Esophagus squamous epithelium (tissue), 5 donors: ENCODE results near the gene GEN1. TPM values are rescaled to one million over a fixed set of nuclear protein-coding genes. Genes with fewer than 3 reads are reported as not detected.
A peak's percentile ranks its signal among the peaks of the same experiment; 100 is the strongest.

Source experiments
- DNase-seq: peaks from one replicate; lab custom pipeline; 2025; lab: John Stamatoyannopoulos, UW
- H3K27ac ChIP-seq, 4 donors: fragments of 200-600 bp; sonication (generic); one replicate each; pipeline ENCODE4 v1.5.1; 2016 to 2019; ENCODE audit warnings: mild to moderate bottlenecking in 1 of 4
- H3K27me3 ChIP-seq, 4 donors: fragments of 200-600 bp; sonication (generic); 1 replicate in 3 of 4; 2 replicates in 1 of 4; pipeline versions ENCODE4 v1.5.1 to v1.6.0; 2017 to 2021; ENCODE audit warnings: antibody characterized with exemption in 1 of 4
- H3K36me3 ChIP-seq, 3 donors: fragments of 200-600 bp; sonication (generic); one replicate each; pipeline ENCODE4 v1.5.1; 2016 to 2019
- H3K4me1 ChIP-seq, 3 donors: fragments of 200-600 bp; sonication (generic); one replicate each; pipeline ENCODE4 v1.5.1; 2017 to 2019
- H3K4me3 ChIP-seq, 4 donors: fragments of 200-600 bp; sonication (generic); 1 replicate in 3 of 4; 2 replicates in 1 of 4; pipeline ENCODE4 v1.5.1; 2016 to 2019; ENCODE audit warnings: mild to moderate bottlenecking in 2 of 4, moderate library complexity in 1 of 4
- H3K9me3 ChIP-seq, 3 donors: fragments of 200-600 bp; sonication (generic); one replicate each; pipeline ENCODE4 v1.5.1; 2016 to 2019
- POLR2A ChIP-seq, 4 donors: fragments of 450-650 bp; IDR thresholded peaks; one replicate each; pipeline ENCODE4 v1.6.1; 2017; ENCODE audit warnings: antibody characterized with exemption in 4 of 4, mild to moderate bottlenecking in 4 of 4, moderate library complexity in 3 of 4
- WGBS, 2 donors: methylation state at CpG; one replicate each; pipeline ENCODE4 v1.1.5; 2018; 5-methylcytosine and 5-hydroxymethylcytosine counted together
- intact Hi-C: fragments of 100-400 bp; cut with DNase I; formaldehyde crosslinking; loops from one replicate; pipeline ENCODE4 v1.15.0; 2022
- total RNA-seq, 4 donors: library from RNA; depleted of rRNA; stranded (reverse); fragments of >200 nt; gene quantifications; one replicate each; pipeline ENCODE4 v1.1.0, GENCODE V29; 2016
- TF ChIP-seq, protein P1 (sequence below), 6 experiments: fragments of 450-650 bp in 4 of 6; fragments of 200-600 bp in 2 of 6; sonication (generic) in 2 of 6; IDR thresholded peaks; one replicate each; pipeline ENCODE4 v1.5.1; 2016 to 2019; ENCODE audit warnings: antibody characterized with exemption in 6 of 6, mild to moderate bottlenecking in 4 of 6, moderate library complexity in 4 of 6
- donor health status: DM: yes; HTN: yes; CAD: no.

GEN1 gene
- total RNA-seq, 4 donors from 2014 or later, result 10.2 to 23.4 (median 18.9) TPM

DNA sequence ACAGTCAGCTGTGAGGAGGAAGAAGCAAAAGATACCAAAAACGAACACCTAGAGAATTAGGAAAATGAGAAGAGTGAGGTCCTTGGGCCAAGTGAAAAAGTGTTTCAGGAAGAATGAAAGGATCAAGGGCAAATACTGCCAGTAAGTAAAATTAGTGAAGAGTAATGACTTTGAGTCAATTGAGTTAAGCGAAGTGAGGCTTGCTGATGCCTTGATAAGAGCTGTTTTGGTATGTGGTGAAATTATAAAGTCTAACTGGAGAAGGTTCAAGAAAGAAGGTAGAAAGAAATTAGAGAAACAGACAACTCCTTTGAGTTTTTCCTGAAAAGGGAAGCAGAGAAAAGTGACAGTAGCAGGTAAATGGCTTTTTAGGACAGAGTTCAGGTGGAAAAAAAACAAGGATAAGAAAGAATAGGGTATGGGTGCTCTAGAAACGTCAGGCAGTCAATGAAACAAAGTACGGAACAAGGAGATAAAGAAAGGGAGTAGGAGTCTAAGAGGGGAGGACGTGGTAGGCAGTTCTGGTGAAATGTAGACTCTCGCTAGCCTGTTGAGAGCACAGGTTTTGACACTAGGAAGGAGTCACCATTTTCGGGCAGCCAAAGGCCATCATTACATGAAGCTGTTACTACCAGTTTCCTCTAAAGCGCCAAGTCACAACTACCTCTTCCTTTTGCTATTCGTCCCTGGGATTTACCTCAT is 43.2 kb upstream of the GEN1 start:
- no peaks in the 10 kb centered on the region for H3K27me3 ChIP-seq
- no peak for DNase-seq
- no peaks in the 10 kb centered on the region for H3K4me1 ChIP-seq
- no peak overlapping the region for H3K27ac ChIP-seq
- WGBS, 2 donors, result 86 to 92% methylated on average over 9 of the region's 9 CpGs
- H3K9me3 ChIP-seq, result no peaks in the 10 kb centered on the region
- intact Hi-C loops, result no loop called here
- H3K4me3 ChIP-seq, result no peak overlapping the region
- H3K36me3 ChIP-seq, result peaks cover 7 to 98% (median 15%) of the 10 kb centered on the region in 3 donors
- TF ChIP-seq POLR2A (IDR thresholded peaks at IDR 0.05), result no peak
- TF ChIP-seq, protein P1, sequence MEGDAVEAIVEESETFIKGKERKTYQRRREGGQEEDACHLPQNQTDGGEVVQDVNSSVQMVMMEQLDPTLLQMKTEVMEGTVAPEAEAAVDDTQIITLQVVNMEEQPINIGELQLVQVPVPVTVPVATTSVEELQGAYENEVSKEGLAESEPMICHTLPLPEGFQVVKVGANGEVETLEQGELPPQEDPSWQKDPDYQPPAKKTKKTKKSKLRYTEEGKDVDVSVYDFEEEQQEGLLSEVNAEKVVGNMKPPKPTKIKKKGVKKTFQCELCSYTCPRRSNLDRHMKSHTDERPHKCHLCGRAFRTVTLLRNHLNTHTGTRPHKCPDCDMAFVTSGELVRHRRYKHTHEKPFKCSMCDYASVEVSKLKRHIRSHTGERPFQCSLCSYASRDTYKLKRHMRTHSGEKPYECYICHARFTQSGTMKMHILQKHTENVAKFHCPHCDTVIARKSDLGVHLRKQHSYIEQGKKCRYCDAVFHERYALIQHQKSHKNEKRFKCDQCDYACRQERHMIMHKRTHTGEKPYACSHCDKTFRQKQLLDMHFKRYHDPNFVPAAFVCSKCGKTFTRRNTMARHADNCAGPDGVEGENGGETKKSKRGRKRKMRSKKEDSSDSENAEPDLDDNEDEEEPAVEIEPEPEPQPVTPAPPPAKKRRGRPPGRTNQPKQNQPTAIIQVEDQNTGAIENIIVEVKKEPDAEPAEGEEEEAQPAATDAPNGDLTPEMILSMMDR (IDR thresholded peaks at IDR 0.05), result no peak

DNA sequence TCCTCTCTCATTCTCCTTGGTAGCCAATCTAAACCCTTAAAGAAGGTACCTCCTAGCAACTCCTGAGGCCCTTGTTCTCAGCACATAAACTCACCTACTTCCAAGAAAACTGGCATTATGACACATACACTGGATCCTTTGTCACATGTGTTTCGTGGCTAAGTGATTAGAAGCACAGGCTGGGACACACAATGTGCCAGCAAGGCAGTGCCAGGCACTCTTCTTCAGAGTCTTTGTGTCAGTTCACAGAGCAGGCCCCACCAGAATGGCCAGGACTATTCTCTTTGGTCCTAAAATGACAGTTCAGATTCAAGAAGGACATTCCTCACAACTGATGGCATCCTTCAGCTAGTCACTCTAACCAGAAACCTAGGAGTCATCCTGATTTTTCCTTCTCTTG is 40.6 kb upstream of the GEN1 start:
- no peaks in the 10 kb centered on the region for H3K4me1 ChIP-seq
- intact Hi-C loops, result no loop called here
- H3K4me3 ChIP-seq, result no peak overlapping the region
- H3K9me3 ChIP-seq, result no peaks in the 10 kb centered on the region
- no peak for DNase-seq
- 63 to 100% methylated on average over 1 of the region's 1 CpG for WGBS, 2 donors
- no peak for TF ChIP-seq POLR2A (IDR thresholded peaks at IDR 0.05)
- TF ChIP-seq, protein P1 (IDR thresholded peaks at IDR 0.05), result no peak
- H3K27me3 ChIP-seq, result no peaks in the 10 kb centered on the region
- H3K36me3 ChIP-seq, result peaks cover 7 to 99% (median 35%) of the 10 kb centered on the region in 3 donors
- no peak overlapping the region for H3K27ac ChIP-seq

DNA sequence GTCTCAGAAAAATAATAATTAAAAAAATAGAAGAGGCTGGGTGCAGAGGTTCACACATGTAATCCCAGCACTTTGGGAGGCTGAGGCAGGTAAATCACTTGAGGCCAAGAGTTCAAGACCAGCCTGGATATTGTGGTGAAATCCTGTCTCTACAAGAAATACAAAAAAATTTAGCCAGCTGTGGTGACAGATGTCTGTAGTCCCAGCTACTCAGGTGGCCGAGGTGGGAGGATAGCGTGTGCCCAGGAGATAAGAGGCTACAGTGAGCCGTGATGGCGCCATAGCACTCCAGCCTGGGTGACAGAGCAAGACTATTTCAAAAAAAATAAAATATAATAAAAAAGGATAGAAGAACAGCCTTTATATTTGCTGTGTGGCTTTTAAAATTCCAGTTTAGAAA is 36.3 kb upstream of the GEN1 start:
- DNase-seq, result no peak
- intact Hi-C loops, result no loop called here
- 90 to 94% methylated on average over 4 of the region's 4 CpGs for WGBS, 2 donors
- Histone ChIP-seq H3K27me3 (no peaks in the 10 kb centered on the region), H3K9me3 (no peaks in the 10 kb centered on the region), H3K4me1 (no peaks in the 10 kb centered on the region), H3K36me3 (peaks cover 7 to 100% (median 33%) of the 10 kb centered on the region in 3 donors), H3K4me3 (no peak overlapping the region), H3K27ac (no peak overlapping the region)
- TF ChIP-seq, protein P1 (IDR thresholded peaks at IDR 0.05), result no peak

DNA sequence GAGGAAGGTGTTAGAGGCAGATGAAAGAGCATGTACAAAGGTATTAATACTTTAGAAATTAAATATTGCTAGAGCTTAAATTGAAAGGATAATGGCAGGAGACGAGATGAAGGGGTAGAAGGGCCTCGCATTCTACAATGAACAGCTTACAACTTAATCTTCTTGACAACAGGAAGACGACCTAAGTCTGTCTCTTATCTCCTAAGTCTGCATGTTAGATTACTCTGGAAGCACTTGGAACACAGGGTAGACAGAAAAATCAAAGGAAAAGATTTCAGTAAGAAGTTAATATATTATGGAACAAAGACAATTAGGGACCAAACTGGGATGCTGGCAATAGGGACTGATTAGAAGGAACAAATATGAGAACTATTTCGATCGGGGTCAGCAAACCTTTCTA is 35.2 kb upstream of the GEN1 start:
- intact Hi-C loops, result no loop called here
- TF ChIP-seq, protein P1 (IDR thresholded peaks at IDR 0.05), result no peak
- TF ChIP-seq POLR2A (IDR thresholded peaks at IDR 0.05), result no peak
- Histone ChIP-seq H3K4me1 (no peaks in the 10 kb centered on the region), H3K27ac (no peak overlapping the region), H3K9me3 (no peaks in the 10 kb centered on the region), H3K27me3 (no peaks in the 10 kb centered on the region), H3K36me3 (peaks cover 7 to 100% (median 24%) of the 10 kb centered on the region in 3 donors), H3K4me3 (no peak overlapping the region)
- WGBS, 2 donors, result 83 to 89% methylated on average over 5 of the region's 5 CpGs
- DNase-seq, result no peak

DNA sequence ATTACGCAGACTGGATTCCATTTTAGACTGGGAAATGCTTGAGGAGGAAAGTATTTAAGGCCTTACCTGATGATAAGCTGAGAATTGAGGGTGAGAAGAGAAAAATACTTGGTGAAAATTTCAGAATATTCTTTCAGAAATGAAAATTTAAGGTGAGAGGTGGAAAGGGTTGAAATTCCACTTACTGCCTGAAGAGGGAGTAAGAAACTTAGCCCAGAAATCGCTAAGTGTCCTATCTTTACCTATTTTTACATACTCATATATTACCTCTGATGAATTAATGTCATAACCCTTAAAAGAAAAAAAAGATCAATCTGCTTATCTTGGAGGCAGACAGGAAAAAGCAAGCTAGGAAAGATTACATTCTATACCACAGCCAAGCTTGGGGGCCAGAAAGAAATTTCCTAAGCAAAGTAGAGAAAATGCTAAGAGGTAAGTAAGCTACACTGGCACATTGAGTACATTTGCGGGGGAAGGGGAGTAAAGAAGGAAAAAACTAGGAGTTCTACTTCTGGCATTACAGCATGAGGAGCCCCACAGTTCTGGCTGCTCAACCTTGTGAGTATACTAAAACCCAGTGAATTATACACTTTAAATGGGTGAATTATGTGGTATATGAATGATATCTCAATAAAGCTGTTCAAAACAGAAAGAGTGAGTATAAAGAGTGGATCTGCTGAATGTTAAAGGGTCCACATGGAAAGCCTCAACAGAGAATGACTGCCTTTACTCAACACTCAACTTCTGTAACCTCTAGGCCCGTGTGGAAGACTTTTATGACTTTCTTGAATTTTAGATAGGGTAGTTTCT is 34.2 kb upstream of the GEN1 start:
- Histone ChIP-seq H3K9me3 (no peaks in the 10 kb centered on the region), H3K27ac (no peak overlapping the region), H3K4me3 (no peak overlapping the region), H3K27me3 (no peaks in the 10 kb centered on the region), H3K4me1 (no peaks in the 10 kb centered on the region), H3K36me3 (peaks cover 0 to 100% (median 20%) of the 10 kb centered on the region in 3 donors)
- no peak for TF ChIP-seq POLR2A (IDR thresholded peaks at IDR 0.05)
- TF ChIP-seq, protein P1 (IDR thresholded peaks at IDR 0.05), result peak; percentile 65 to 81 (median 75)
- no peak for DNase-seq
- 68 to 71% methylated on average over 4 of the region's 4 CpGs for WGBS, 2 donors
- intact Hi-C loops, result loop anchor here (5.0 kb wide), 1 partner anchor 108 kb away; no protein-coding TSS in a partner anchor
